WTC11 (cell line): ENCODE results near the gene THSD4.

Experiments
- AFF4 ChIP-seq: sonication (generic); formaldehyde crosslinking; IDR thresholded peaks from 2 replicates; pipeline ENCODE4 v1.8.1; 2023; ENCODE audit warnings: mild to moderate bottlenecking, missing genetic modification reagents, borderline replicate concordance
- CREB1 ChIP-seq: sonication (generic); formaldehyde crosslinking; IDR thresholded peaks from 2 replicates; pipeline ENCODE4 v1.8.0; 2023; ENCODE audit warnings: mild to moderate bottlenecking, missing genetic modification reagents
- CTCF ChIP-seq: fragments of 200-600 bp; IDR thresholded peaks from 2 replicates; pipeline ENCODE4 v1.8.0; 2022; ENCODE audit warnings: antibody characterized with exemption
- E2F4 ChIP-seq: sonication (generic); formaldehyde crosslinking; IDR thresholded peaks from 2 replicates; pipeline ENCODE4 v1.8.1; 2022; ENCODE audit warnings: low read depth, mild to moderate bottlenecking, moderate library complexity, missing genetic modification reagents, borderline replicate concordance
- FOXP1 ChIP-seq: sonication (generic); formaldehyde crosslinking; IDR thresholded peaks from 2 replicates; pipeline ENCODE4 v1.8.0; 2022; ENCODE audit warnings: missing genetic modification reagents, mild to moderate bottlenecking, moderate library complexity, borderline replicate concordance
- NR1H2 ChIP-seq: sonication (generic); formaldehyde crosslinking; IDR thresholded peaks from 2 replicates; pipeline ENCODE4 v1.9.0; 2021; ENCODE audit warnings: mild to moderate bottlenecking, moderate library complexity, missing genetic modification reagents

- TF ChIP-seq NR1H2 (CRISPR knock-in tag) (no peak), E2F4 (CRISPR knock-in tag) (no peak), CTCF (no peak), CREB1 (no peak), FOXP1 (no peak), AFF4 (CRISPR knock-in tag) (no peak)
Observed at GRCh38 chr15:71811752-71812735, 696.8 kb downstream of the THSD4 start.
